Right lobe of liver (tissue), 4 donors: ENCODE measurements around the gene STT3A.

Experiments used
- CTCF ChIP-seq, 4 donors: fragments of 200-600 bp in 3 of 4; fragments of 450-650 bp in 1 of 4; IDR thresholded peaks; one replicate each; pipeline versions ENCODE4 v1.5.1 to v1.8.0; 2016 to 2022; ENCODE audit warnings: antibody characterized with exemption in 4 of 4, mild to moderate bottlenecking in 2 of 4
- POLR2A ChIP-seq: fragments of 450-650 bp; IDR thresholded peaks from one replicate; pipeline ENCODE4 v1.6.1; 2017; ENCODE audit warnings: antibody characterized with exemption, mild to moderate bottlenecking
- donor health status: DM: no; HTN: no; CAD: no.
- donor health status: DM: no; HTN: no; CAD: no.
- donor health status: DM: no; HTN: yes; CAD: no.

- TF ChIP-seq CTCF (IDR thresholded peaks at IDR 0.05) (no peak), POLR2A (no peak)
Measured at GRCh38 chr11:125670172-125670571, 77.5 kb downstream of the STT3A start.
